GM19043 (cell line): ENCODE measurements around the gene LIME1.

Experiments
- ATAC-seq: cut with Tn5 transposase; IDR thresholded peaks from one replicate; pipeline ENCODE4 v1.9.1; 2021; ENCODE audit warnings: low read depth; ENCODE audit not compliant: unreplicated experiment

LIME1 gene

DNA sequence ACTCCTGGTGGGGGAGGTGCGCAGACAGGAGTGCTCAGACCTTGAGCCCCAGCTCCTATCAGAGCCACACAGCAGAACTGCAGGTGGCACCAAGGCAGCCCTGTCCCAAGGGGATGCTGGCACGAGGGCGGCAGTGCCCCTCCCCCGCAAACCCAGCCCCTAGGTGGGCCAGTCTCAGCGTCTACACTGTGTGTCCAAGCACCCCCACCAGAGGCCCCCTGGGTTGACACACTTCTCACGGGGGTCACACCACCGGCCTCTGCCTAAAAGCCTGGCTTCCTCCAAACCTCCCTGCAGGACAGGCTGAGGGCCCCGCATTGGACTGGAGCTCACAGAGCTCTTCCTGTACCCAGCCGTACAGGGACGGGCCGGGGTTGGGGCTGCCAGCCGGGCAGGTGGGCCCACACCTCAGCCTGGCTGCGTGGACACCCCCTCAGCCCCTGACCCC is 11.2 kb downstream of the LIME1 start:
- ATAC-seq = no peak

DNA sequence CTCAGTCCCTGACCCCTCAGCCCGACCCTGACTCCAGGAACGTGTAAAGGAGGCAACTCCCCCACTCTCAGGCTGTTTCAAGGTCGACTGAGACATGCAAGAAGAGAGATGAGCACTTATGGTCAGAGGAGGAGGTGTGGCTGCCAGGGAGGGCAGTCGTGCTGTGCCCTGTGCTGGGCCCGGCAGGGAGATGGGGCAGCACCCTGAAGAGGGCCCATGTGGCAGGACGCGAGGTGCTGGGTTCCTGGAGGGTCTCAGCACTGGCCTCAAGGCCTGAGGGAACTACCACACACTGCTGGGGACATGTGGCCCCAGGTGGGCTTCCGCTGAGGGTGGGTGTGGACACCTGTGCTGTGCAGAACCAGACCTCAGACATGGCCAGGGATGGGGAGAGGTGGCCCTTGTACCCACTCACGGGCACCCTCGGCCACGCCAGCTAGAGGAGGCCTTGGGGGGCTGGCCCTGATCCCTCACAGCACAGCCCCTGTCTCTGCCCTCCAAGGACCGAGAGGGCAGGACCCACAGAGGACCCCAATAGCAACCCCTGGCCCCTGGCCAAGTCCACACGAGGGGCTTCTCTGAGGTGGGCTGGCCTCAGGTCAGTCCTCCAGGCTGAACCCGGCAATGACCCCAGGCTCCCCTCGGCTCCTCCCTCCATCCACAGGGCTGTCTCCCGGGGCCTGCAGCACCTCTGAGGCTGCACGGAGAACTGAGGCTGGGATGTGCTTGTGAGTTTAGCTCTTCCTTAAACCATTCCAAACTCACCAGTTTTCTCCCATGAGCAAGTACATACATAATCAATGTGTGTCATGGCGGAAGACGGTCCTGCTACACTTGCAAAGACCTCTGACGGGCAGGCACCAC is 11.8 kb downstream of the LIME1 start:
- ATAC-seq = no peak

- ATAC-seq = no peak
Measured at GRCh38 chr20:63748934-63749270, 12.4 kb downstream of the LIME1 start.

DNA sequence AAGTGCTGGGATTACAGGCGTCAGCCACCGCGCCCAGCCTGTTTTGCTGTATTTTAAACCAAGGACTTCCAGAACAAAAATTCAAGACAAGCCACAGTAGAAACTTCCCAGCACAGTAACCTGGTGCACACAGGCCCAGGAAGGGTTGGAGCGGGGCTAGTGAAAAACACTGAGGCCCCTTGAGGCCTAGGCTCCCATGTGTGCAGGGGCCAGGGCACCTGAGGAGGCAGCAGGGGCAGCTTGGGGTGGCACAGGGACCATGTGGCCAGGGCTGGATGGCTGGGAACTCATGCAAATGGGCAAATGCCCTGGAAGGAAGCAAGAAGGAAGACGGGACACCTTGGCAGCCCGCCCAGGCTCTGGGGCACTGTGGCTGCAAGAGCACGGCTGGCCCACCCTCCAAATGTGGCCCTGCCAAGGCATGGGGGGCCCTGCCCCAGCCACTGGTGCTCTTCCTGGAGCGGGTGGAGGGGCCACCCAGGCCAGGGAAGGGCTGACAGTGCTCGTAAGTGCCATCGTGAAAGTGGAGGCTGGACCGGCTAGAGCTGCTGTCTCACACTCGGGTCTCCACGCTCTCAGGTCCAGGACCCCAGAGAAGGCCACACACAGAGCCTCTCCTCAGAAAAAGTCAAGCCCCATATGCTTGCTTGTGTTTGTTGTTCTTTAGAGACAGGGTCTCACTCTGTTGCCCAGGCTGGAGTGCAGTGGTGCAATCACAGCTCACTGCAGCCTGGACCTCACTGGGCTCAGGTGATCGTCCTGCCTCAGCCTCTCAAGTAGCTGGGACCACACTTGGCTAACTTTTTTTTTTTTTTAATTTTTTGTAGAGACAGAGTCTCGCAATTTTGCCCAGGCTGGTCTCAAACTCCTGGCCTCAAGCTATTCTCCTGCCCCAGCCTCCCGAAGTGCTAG is 13.4 kb downstream of the LIME1 start:
- ATAC-seq = no peak

GRCh38 chr20:63750807-63751470 is 14.5 kb downstream of the LIME1 start:
- ATAC-seq = no peak

DNA sequence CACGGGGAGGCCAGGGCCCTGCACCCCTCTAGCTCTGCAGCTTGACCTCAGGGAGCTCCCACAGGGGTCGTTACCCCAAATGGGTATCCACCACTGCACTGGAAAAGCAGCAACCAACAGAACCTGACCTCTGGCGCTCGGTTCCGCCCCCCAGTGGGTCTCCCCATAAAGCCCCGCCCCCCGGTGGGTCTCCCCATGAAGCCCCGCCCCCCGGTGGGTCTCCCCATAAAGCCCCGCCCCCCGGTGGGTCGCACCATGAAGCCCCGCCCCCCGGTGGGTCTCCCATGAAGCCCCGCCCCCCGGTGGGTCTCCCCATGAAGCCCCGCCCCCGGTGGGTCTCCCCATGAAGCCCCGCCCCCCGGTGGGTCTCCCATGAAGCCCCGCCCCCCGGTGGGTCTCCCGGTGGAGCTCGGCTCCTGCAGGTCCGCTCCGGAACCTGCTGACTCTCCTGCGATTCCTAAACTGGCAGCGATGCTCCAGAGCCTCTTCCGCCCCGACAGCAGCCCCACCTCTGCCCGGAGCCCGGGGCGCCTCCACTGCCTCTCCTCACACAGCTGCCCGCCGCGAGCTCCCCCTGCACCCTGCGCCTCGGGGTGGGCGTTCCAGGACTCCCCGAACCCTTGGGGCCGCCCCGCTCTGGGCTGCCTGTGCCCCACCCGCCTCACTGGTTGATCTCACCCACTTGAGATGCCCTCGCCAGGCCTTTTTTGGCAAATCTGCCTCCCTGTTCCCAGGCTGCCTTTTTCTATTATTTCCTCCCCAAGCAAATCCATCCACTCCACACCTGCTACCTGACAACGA is 15.2 kb downstream of the LIME1 start:
- ATAC-seq = no peak

- no peak for ATAC-seq
Measured at GRCh38 chr20:63752411-63753101, 16.1 kb downstream of the LIME1 start.

- no peak for ATAC-seq
Measured at GRCh38 chr20:63753381-63753780, 16.9 kb downstream of the LIME1 start.

DNA sequence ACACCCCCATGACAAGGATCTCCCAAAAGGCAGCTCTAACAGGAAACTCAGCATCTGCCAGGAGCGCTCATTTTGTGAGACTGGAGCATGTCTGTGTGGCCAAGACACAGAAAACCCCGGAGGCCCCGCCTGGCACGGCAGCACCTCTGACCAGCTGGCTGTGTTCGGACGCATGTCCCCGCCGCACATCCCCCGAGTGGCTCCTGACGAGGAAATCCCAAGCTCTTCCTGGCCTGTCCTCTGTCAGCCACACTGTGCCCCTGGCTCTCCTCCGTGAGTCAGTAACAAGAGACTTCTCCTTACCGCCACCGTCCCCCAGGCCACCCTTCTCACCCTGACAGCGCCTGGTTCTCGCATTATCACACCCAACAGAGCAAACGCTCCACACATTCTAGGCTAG is 17.5 kb downstream of the LIME1 start:
- no peak for ATAC-seq

- ATAC-seq = no peak
Measured at GRCh38 chr20:63755933-63756647, 19.6 kb downstream of the LIME1 start.

DNA sequence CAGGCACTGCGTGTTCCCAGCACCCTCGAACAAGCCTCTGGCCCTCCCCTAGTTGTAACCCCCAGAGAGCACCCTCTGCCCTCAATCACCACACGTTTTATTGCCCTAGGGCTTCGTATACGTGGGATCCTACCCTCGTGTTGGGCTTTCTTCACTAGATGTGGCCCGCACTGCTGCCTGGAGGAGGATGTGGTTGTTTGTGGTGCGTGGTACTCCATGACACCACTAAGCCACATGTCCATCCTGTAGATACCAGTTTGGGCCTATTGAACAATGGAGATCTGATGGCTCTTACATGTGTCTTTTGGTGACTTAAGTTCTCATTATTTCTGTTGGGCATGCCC is 20.2 kb downstream of the LIME1 start:
- ATAC-seq = no peak

GRCh38 chr20:63758152-63758551 is 21.7 kb downstream of the LIME1 start:
- no peak for ATAC-seq

GRCh38 chr20:63759377-63759901 is 23.0 kb downstream of the LIME1 start:
- no peak for ATAC-seq

GRCh38 chr20:63765082-63765873 is 28.8 kb downstream of the LIME1 start:
- no peak for ATAC-seq

DNA sequence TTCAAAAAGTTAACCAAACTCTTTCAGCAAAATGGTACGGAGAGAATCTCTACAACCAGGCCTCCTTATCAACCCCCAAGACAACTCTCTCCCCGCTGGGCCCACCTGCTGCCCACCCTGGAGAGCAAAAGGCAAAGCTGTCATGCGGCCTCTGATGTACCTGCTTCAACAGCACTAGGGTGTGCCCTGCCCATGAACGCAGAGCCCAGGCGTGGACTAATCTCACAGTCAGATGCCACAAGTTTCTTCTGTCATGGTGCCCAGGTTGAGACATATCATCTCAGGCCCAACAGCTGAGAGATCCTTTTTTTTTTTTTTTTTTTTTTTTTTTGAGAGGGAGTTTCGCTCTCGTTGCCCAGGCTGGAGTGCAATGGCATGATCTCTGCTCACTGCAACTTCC is 29.4 kb downstream of the LIME1 start:
- no peak for ATAC-seq

- no peak for ATAC-seq
Measured at GRCh38 chr20:63766695-63767426, 30.4 kb downstream of the LIME1 start.

DNA sequence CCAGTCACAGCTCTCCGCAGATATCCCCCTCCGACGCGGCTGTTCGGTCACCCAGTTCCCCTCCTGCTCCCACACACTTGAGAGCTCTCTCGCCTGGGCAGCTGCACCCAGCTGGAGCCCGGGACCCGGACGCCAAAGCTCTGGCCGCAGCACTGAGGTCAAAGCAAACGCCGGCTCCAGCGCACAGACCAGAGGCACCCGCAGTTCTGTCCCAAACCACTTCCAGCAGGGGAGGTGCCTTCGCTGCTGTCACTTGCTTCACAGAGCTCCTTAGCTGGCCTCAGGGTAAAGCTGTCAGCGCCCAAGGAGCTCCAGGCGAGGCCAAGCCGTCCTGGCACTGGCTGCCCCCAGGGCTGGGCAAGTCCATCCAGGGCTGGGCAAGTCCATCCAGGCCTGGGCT is 31.0 kb downstream of the LIME1 start:
- ATAC-seq = no peak

- ATAC-seq = no peak
Measured at GRCh38 chr20:63767886-63768285, 31.4 kb downstream of the LIME1 start.
